ENCODE measurements around the gene NEK6.

Gene NEK6

DNA sequence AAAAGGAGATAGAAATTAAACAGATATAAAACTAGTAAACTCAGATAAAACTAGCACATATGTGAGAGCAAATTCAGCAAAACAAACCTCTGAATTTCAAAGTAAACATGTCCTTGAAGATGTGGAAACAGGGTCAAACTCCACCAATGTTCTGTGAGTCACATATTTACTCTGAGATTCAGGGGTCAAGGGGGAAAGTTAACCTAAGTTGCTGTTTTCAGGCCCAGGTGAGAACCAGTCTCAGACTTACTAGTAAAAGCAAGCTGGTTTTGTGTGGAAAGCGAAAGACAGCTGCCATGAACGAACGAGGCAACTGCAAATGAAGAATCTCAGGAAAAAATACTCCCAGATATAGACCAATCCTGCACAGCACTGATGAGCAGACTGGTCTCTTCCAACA lies 128.5 kb downstream of the NEK6 start:
- DNase-seq, result no peak

- peak; percentile 20 for DNase-seq
Measured at GRCh38 chr9:124388275-124389048, 130.7 kb downstream of the NEK6 start.

DNA sequence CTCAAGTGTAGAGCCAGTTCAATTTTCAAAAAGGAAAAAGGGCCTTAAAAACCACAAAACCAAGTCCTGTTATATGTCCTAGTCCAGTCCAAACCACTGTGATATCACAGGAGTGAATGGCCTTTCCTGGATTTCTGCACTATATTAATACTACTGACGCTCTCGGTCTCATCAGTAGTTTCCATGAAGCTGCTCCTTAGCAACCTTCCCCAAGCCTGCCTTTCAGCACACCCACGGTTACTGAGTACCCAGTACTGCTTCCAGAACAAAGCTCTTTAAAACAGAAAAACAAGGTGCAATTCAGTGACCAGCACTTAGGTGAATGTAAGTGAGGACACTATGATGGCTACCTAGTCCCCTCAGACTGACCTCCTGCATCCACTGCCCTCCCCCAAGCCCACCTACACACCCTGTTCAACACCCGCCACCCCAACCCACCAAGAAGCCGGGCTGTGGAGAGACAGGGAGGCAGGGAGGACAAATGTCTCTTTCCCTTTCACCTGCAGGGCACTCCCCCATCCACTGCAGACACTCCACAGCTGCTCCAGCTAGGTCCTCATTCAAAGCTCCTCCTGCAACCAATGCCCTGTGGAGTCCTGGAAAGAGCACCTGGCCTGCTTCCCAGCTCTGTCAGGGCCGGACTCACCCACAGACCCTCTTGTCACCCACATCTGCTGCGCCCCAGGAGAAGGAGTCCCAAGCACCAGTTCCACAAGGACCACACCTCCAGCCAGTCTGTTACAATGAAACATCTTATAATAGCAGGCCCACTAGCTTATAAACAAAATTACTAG lies 131.6 kb downstream of the NEK6 start:
- no peak for DNase-seq

DNA sequence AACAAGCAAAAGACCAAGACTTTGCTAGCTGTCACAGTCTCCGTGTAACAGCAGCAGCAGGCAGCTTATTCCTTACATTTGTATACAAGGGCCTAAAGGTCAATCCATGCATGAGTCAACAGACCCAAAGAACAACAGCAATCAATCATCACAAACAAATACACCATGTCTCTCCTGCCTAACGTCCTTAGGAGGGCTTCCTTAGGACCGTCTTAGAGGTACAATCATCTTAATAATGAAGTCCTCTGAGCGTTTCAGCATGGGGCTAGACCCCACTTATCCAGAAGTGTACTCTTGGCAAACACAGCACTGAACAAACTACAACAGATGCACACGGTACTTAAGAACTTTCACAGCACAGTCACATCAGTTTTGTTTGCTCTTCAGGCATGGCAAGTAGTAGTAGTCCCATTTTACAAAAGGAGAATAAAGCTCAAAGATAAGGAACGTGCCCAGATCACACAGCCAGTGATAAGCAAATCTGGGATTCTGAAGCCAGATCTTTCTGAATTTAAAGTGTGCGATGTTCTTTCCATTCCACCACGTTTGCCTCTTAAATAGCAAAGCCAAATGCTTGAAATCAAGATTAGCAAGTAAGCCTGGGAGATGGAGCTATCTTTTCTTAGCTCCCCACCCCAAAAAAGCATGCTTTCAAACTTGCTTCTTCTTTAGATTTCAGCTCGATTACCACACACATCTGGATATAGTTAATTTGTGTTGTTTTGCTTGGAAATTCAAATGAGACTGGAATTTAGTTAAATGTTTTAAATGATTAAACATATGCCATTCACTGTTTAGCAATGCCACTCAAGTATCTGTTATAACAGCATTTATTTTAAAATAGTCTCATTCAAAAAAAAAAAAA lies 133.3 kb downstream of the NEK6 start:
- no peak for DNase-seq

- DNase-seq, result peak; percentile 97
Measured at GRCh38 chr9:124392254-124392870, 134.6 kb downstream of the NEK6 start.

- peak; percentile 62 for DNase-seq
Measured at GRCh38 chr9:124392871-124393460, 135.2 kb downstream of the NEK6 start.

- DNase-seq, result peak; percentile 79
Measured at GRCh38 chr9:124394167-124394566, 136.4 kb downstream of the NEK6 start.

GRCh38 chr9:124394596-124394995 lies 136.8 kb downstream of the NEK6 start:
- no peak for DNase-seq

- no peak for DNase-seq
Measured at GRCh38 chr9:124395826-124396225, 138.1 kb downstream of the NEK6 start.

GRCh38 chr9:124398191-124398935 lies 140.6 kb downstream of the NEK6 start:
- no peak for DNase-seq

- peak; percentile 52 for DNase-seq
Measured at GRCh38 chr9:124399323-124399967, 141.7 kb downstream of the NEK6 start.

DNA sequence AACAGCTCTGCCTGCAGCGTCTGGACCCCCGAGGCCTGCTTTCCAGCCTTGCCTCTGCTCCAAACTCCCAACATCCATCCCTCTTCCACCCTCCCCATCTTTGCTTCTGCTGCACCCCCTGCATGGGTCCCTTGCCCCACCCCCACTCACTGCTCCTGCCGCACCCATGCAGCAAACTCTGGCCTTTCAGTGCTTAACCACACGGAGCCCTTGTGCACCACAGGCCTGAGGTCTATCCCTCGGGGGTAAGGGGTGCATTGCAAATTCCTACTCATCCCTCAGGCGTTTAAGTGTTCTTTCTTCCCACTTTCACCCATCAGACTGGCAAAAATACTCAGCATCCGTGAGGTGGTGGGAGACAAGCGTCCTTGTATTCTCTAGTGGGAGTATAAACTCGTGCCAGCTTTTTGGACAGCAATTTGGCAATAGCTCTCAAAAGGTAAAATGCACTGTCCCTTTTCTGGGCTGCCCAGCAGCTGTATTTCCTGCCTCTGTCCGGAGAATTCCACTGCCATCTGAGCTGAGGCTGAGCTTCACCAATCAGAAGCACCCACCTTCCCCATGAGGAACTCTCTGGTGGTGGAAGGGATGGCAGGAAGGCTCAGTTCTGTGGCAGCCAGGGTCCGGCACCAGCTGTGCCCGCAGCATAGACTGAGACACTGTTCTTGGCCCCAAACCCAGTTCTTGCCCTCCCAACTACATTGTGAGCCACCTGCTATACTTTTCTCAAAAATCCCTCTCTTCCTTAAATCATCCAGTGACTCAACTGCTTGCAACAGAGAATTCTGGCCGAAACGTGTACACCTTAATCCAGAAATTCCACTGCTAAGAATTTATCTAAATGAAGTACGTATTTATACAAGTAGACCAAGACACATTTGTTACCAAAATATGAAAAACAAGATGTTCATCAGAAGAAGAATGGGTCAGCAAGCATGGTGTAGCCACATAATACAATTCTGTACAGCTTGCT lies 142.5 kb downstream of the NEK6 start:
- DNase-seq, result no peak
